ENCODE data around the gene ZBP1.

GRCh38 chr20:57605878-57606277 is 14.3 kb downstream of the ZBP1 start:
- TF ChIP-seq CTCF (IDR thresholded peaks at IDR 0.05) (no peak), POLR2A (IDR thresholded peaks at IDR 0.05) (no peak), POLR2AphosphoS5 (IDR thresholded peaks at IDR 0.05) (no peak)
